ENCODE data around the gene LCE2D. TPM values are rescaled to one million over a fixed set of nuclear protein-coding genes. Genes with fewer than 3 reads are reported as not detected.
A peak's percentile ranks its signal among the peaks of the same experiment; 100 is the strongest.

LCE2D gene
- total RNA-seq, result not detected
- polyA plus RNA-seq (ENCODE audit: insufficient read length in 6 of 6), result not detected
- long read RNA-seq, donor 1, result 0 reads
- long read RNA-seq, donor 2, result 0 reads
- long read RNA-seq, donor 3, result 0 reads
- long read RNA-seq, donor 4, result 0 reads
- long read RNA-seq, donor 5, result 0 reads
- long read RNA-seq, donor 6, result 0 reads
- long read RNA-seq, donor 7, result 0 reads
- long read RNA-seq, donor 8, result 0 reads
- long read RNA-seq, donor 9, result 0 reads
- long read RNA-seq, donor 10, result 0 reads
- long read RNA-seq, donor 11, result 0 reads
- long read RNA-seq, donor 12, result 0 reads

GRCh38 chr1:152663098-152663497 is at the start of gene LCE2D:
LCE2D (plus strand) TSS chr1:152663380; CDS start chr1:152664106, 726 bp downstream.
- H3K4me1 ChIP-seq, result no peaks in the 10 kb centered on the region
- no peak for DNase-seq
- intact Hi-C loops (cut with DNase I), result no loop called here
- no peak for ATAC-seq
- no peak within 1 kb of the TSS for H3K4me3 ChIP-seq
- no peaks in the 10 kb centered on the region for H3K36me3 ChIP-seq
- no peak within 1 kb of the TSS for H3K27ac ChIP-seq
- peaks cover 0 to 7% of the 10 kb centered on the region in 2 donors for H3K27me3 ChIP-seq
- H3K9me3 ChIP-seq, result no peaks in the 10 kb centered on the region
- no peak for TF ChIP-seq CTCF (IDR thresholded peaks at IDR 0.05)

GRCh38 chr1:152613511-152613910 is 49.7 kb upstream of the LCE2D start, which contains the start of gene LCE3B:
LCE3B (plus strand) TSS chr1:152613811; CDS start chr1:152613811, 0 bp downstream.
- Histone ChIP-seq H3K27ac (no peak within 1 kb of the TSS), H3K36me3 (no peaks in the 10 kb centered on the region), H3K9me3 (peaks cover 0 to 11% of the 10 kb centered on the region in 2 donors), H3K4me3 (no peak within 1 kb of the TSS), H3K27me3 (no peaks in the 10 kb centered on the region), H3K4me1 (no peaks in the 10 kb centered on the region)
- DNase-seq (no peak), ATAC-seq (no peak)
- intact Hi-C loops (cut with DNase I), result no loop called here
- TF ChIP-seq CTCF (IDR thresholded peaks at IDR 0.05), result no peak

GRCh38 chr1:152621993-152622392 is 41.2 kb upstream of the LCE2D start:
- DNase-seq, result no peak
- no peak for TF ChIP-seq CTCF (IDR thresholded peaks at IDR 0.05)

GRCh38 chr1:152622803-152623202 is 40.4 kb upstream of the LCE2D start, which contains the start of gene LCE3A:
LCE3A (minus strand) TSS chr1:152623103; CDS start chr1:152623103, 0 bp downstream.
- TF ChIP-seq CTCF (IDR thresholded peaks at IDR 0.05), result no peak
- DNase-seq (peak in 1 of 4 donors; percentile 68), ATAC-seq (no peak)
- H3K9me3 ChIP-seq, result peaks cover 0 to 24% of the 10 kb centered on the region in 2 donors
- H3K27me3 ChIP-seq, result peaks cover 0 to 15% of the 10 kb centered on the region in 2 donors
- H3K27ac ChIP-seq, result no peak within 1 kb of the TSS
- H3K36me3 ChIP-seq, result no peaks in the 10 kb centered on the region
- no peaks in the 10 kb centered on the region for H3K4me1 ChIP-seq
- H3K4me3 ChIP-seq, result no peak within 1 kb of the TSS
- intact Hi-C loops (cut with DNase I), result no loop called here

More at GRCh38 chr1:152621993-152622392, 41.2 kb upstream of the LCE2D start:
- intact Hi-C loops (cut with DNase I), result no loop called here
- H3K4me1 ChIP-seq, result no peaks in the 10 kb centered on the region
- H3K27me3 ChIP-seq, result peaks cover 0 to 15% of the 10 kb centered on the region in 2 donors
- no peaks in the 10 kb centered on the region for H3K36me3 ChIP-seq
- H3K27ac ChIP-seq, result no peak overlapping the region
- no peak overlapping the region for H3K4me3 ChIP-seq
- peaks cover 0 to 28% of the 10 kb centered on the region in 2 donors for H3K9me3 ChIP-seq
- no peak for ATAC-seq

GRCh38 chr1:152623203-152623844 is 39.9 kb upstream of the LCE2D start:
- Histone ChIP-seq H3K4me1 (no peaks in the 10 kb centered on the region), H3K36me3 (no peaks in the 10 kb centered on the region), H3K4me3 (no peak overlapping the region), H3K27ac (no peak overlapping the region), H3K9me3 (peaks cover 0 to 19% of the 10 kb centered on the region in 2 donors), H3K27me3 (peaks cover 0 to 15% of the 10 kb centered on the region in 2 donors)
- ATAC-seq (no peak), DNase-seq (peak in 1 of 4 donors; percentile 72)
- TF ChIP-seq CTCF (IDR thresholded peaks at IDR 0.05), result peak in 1 of 2 donors; percentile 5
- intact Hi-C loops (cut with DNase I), result no loop called here
